ENCODE results near the gene CEP350.
"Not testable (repeated sequence)": the region's sequence is repeated elsewhere in the genome, so short reads cannot be mapped to it uniquely, and the experiment has no call there.

The CEP350 gene

DNA sequence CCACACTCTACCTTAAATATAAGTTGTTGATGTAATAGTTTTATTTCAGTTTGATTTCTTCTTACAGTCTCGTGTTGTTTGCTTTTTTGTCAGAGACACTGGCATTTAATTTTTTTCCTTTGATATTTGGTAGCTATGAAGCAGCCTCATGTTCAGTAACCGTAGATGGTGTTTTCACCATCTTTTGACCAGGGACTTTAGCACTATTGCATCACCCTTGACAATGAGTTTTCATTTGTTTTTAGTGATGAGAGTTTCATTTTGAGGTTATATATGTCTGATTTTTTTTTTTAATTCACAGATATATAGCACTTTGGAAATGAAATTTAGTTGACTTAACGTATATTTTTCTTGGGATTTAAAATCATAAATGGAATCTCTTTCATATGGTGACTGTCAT lies 36.2 kb downstream of the CEP350 start:
- DNase-seq, result no peak

DNA sequence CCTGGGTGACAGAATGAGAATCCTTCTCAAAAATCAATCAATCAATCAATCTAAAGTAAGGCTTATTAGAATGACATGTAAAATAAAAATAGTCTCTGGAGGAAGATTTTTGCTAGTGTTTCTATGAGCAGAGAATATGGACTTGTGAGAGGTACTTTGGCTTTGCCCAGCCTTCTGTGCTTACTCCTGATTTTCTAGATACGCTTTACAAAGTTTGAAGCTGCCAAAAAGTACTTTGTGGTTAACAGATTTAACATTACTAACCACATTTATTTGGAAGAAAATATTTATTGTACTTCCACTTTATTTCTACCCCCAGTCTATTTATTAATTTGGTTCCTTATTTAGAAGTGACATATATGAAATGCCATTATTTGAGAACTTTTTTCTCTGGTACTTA lies 41.0 kb downstream of the CEP350 start:
- no peak for DNase-seq

DNA sequence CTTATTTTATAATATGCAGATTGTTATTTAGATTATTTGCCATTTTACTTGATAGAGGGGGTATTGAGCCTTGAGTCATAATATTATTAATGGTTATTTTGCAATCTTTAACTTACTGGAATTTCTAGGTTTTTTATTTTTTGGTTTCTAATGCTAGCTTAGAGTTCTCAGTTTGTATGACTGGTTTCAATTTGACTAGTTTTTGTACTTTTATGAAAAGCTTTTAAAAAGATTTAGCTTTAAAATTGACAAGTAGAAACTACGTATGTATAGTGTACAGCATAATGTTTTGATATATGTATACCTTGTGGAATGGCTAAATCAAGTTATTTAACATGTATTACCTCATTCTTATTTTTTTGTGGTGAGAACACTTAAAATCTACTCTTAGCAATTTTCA lies 41.5 kb downstream of the CEP350 start:
- no peak for DNase-seq

DNA sequence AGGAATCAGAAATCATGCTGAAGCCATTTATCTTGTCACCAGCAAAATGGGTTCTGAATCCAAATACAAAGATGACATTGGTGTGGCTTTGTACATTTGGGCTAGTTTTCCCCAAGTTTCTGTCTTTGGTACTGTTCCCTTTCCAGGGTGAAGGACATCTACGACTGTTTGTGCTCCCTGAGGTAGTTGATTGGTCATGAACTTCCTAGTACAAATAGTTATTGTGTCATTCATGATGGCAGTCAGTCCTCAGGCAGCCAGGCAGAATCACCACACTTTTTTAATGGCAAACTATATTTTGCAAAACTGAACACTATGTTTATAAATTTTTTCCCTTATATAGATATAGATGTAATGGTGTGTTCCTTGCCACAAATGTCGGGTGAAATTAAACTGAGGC lies 46.0 kb downstream of the CEP350 start:
- no peak for DNase-seq

DNA sequence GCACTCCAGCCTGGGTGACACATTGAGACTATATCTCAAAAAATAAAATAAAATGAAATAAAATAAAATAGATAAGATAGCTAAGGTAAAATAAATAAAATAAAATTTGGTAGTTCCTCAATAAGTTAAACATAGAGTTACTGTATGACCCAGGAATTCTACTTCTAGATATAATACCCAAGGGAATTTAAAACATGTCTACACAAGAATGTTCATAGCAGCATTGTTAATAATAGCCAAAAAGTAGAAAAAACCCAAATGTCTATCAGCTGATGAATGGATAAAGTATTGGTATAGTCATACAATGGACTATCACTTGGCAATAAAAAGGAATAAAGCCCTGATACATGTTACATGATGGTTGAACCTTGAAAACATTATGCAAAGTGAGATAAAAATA lies 47.8 kb downstream of the CEP350 start:
- no peak for DNase-seq

DNA sequence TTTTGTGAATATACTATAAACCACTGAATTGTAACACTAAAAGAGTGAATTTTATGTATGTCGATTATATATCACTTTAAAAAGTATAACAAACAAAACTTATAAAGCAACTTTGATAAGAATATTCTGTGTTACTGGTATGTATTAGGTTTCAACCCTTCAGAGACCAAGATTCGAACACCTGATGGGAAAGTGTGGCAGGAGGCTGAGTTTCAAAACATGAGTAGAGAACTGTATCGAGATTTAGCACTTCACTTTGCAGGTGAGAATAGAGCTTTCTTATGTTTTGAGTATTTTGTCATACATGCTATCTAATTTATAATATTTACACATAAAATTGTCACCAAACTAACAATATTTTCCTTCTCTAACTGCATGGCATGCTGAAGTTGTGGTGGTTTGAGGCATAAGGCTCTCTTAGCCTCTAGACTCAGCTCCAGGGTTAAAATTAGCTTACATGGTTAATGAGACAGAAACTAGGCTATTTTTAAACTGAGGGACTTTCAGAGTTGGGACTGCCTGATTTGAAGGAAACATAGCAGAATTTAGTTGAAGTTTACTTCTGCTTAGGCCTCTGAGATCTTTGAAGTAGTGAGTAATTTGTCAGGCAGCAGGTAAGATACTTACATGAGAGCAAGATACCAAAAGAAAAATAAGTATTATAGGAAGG lies 48.6 kb downstream of the CEP350 start:
- DNase-seq, result no peak

DNA sequence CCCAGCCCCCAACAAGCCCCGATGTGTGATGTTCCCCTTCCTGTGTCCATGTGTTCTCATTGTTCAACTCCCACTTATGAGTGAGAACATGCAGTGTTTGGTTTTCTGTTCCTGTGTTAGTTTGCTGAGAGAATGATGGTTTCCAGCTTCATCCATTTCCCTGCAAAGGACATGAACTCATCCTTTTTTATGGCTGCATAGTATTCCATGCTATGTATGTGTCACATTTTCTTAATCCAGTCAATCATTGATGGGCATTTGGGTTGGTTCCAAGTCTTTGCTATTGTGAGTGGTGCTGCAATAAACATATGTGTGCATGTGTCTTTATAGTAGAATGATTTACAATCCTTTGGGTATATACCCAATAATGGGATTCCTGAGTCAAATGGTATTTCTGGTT lies 52.2 kb downstream of the CEP350 start:
- not testable (repeated sequence) for DNase-seq

DNA sequence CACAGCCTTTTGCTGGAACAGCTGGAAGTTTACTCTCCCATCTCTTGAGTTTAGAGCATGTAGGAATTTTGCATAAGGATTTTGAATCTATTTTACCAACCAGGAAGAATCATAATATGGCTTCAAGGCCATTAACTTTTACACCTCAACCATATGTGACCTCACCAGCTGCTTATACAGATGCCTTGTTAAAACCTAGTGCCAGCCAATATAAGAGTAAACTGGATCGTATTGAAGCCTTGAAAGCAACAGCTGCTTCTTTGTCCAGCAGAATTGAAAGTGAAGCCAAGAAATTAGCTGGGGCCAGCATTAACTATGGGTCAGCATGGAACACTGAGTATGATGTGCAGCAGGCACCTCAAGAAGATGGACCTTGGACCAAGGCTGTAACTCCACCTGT lies 65.4 kb downstream of the CEP350 start:
- no peak for DNase-seq

DNA sequence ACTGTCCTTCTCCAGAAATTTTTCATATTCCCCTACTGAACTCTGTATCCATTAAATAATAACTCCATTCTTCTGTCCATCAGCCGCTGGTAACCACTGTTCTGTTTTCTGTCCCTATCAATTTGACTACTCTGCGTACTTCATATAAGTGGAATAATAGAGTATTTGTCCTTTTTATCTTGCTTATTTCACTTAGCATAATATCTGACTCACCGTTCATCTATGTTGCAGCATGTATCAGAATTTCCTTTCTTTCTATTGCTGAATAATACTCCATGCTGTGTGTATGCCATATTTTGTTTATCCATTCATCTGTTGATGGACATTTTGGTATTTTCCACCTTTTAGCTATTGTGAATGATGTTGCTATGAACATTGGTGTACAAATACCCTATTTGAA lies 71.9 kb downstream of the CEP350 start:
- no peak for DNase-seq

DNA sequence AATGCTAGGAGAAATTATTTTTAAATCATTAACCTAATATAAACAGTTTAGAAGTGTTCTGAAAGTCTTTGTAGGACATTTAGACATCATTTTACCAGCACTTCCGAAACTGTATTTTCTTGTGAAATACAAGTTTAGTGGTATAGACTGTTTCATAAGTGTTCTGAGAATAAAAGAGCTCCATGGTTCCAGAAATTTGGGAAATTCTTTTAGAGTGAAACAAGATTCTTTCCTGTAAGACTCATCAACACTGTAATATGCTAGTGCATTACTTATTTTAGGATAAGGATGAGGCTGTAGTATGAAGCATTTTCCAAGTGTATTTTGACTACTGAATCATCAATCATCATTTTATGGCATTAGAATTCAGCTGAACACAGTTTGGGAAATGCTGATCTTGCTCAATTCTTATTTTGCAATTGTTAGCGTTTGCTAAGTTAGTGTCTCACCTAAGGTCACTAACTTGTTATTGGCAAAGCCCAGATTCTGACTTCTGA lies 73.4 kb downstream of the CEP350 start:
- no peak for DNase-seq

DNA sequence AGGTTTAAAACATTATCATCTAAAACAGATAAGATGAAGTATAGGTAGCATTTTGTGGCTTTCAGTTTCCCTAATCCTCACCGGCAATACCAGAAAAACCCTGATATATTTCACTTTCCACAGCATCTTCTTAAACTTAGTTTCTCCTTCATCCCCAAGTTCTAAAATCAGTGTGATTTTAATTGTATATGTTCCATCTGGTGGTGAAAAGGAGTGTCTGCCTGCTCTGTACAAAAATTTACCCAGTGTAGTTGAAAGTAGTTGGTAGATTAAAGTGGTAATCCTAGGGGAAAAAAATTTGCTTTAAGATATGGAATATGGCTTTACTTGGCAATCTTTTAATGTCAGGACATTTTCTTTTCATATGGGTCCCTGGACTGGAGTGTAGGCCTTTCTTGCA lies 74.3 kb downstream of the CEP350 start:
- no peak for DNase-seq

DNA sequence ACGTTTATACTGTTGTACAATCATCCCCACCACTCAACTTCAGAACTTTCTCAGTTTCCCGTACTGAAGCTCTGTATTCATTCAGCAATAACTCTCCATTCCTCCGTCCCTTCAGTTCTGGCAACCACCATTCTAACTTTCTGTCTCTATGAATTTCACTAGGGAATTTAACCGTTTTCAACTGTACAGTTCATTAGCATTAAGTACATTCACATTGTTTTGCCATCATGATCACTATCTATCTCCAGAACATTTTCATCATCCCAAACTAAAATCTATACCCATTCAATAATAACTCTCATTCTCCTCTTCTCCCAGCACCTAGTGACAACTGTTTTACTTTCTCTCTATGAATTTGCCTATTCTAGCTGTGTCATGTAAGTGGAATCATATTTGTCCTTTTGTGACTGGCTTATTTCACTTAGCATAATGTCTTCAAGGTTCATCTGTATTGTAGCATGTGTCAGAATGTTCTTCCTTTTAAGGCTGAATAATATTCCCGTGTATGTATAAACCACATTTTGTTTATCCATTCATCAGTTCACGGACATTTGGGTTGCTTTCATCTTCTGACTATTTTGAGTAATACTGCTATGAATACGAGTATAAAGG lies 75.0 kb downstream of the CEP350 start:
- no peak for DNase-seq

DNA sequence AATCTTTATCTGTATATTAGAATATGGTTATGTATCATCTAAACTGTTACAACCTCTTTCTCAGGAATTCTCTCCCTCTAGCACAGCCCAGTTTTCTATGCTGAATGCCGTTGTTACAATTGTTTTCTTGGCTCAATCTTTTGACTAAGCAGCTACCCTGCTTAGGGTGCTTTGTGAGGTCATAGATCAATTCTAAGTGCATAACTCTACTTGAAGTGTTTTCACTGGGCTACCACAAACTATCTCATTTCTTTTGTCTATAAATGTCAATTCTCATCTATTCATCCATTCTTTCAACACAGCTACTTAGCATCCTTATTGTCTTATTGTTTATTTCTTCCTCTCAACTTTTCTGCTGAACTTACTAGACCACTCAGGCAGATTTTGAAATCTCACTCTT lies 77.1 kb downstream of the CEP350 start:
- DNase-seq, result no peak

DNA sequence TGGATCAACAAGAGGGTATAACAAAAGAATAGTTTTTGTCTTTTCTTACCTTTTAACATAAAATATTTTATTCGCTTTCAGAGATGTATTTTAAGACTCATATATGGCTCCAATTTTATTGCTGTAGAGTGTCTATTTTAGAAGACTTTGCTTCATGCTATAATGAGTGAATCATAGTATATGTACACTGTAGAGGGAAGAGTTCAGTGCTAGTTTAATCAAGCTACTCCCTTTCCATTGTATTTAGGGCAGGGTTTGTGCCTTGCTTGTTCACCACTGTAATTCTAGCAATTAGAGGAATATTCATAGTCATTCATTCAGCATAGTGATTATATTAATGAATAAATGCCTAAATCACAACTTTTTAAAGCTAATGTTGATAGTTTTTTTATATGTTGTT lies 78.8 kb downstream of the CEP350 start:
- no peak for DNase-seq

DNA sequence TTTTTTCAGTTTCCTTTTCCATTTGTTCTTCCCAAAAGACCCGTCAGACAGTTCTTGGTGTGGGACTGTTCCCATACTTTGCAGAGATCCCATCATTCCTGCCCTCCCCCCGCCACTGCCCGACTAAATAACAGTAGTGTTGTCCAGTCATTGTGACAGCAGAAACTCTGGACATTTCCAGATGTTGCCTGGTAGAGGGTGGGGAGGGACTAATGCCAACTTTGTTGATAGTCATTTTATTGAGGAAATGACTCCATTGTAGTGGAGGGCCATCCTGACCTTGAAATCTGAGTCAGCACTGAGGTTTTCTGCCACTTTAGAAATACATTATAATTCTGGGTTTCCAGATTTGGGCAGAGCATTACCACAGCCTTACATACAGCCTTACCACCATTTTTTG lies 85.4 kb downstream of the CEP350 start:
- DNase-seq, result no peak

DNA sequence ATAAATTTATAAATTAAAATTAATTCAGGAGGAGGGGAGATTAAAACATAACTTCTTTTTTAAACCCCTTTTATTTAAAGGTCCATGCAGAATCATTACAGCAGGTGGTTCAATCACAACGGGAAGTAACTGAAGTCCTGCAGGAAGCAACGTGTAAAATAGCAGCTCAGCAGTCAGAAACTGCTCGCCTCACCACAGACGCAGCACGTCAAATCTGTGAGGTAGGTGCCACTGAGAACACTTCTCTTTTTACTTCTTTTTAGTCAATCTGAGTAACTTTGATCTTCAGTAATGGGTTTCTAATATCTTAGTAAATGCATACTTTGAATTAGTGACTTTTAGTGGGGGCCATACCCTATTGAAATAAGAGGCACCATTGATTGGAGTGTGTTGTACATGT lies 87.0 kb downstream of the CEP350 start:
- no peak for DNase-seq

DNA sequence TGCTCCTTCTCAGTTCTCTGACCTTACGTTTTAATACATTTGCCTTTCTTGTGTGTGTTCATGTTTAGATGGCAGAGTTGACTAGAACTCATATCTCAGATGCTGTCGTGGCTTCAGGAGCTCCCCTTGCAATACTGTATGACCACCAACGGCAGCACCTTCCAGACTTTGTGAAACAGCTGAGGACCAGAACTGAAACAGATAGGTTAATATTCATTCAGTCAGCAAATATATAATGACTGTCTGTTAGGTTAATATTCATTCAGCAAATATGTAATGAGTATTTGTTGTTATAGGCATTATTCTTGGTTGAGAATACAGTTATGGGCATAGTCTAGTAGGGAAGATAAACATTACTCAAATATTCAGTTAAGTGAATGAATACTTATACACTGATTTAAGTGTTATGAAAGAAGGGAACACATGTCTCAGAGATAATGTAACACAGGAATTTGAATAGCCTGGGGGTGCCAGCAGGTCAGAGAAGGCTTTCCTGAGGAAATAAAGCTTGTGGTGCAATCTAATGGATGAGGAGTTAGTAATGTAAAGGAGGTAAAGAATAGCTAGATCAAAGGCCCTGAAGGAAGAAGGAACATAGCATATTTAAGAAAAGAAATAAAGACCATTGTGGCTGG lies 88.5 kb downstream of the CEP350 start:
- DNase-seq, result no peak

DNA sequence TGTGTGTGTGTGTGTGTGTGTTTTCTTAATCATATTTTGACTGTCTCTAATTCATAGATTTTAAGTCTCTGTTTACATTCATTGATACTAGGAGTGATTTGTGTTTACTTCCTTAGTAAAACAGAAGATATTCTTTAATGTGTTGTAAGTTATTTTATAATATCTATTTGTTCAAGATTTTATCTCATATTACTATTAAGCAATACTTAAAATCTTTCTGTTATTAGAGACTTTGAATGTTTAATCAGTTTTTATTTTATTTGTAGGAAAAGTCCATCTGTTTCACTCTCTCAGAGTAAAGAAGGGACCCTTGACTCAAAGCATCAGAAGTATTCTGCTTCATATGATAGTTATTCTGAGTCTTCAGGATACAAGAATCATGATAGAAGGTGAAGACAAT lies 89.2 kb downstream of the CEP350 start:
- DNase-seq, result no peak

DNA sequence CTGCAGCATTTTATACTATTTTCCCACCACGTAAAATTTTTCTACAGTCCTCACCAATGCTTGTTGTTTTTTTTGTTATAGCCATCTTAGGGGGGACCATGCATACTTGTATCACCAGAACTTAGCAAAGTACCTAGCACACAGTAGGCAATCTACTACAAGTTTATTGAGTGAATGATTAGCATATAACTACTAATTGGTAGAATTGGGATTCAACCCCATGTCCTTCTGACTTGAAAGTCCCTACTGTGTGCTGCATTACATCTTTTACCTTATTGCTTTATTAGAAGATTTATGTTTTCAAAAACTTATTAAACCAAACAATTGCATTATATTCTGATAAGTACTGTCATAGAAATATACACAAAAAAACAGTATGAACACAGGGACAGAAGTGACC lies 92.1 kb downstream of the CEP350 start:
- DNase-seq, result no peak

DNA sequence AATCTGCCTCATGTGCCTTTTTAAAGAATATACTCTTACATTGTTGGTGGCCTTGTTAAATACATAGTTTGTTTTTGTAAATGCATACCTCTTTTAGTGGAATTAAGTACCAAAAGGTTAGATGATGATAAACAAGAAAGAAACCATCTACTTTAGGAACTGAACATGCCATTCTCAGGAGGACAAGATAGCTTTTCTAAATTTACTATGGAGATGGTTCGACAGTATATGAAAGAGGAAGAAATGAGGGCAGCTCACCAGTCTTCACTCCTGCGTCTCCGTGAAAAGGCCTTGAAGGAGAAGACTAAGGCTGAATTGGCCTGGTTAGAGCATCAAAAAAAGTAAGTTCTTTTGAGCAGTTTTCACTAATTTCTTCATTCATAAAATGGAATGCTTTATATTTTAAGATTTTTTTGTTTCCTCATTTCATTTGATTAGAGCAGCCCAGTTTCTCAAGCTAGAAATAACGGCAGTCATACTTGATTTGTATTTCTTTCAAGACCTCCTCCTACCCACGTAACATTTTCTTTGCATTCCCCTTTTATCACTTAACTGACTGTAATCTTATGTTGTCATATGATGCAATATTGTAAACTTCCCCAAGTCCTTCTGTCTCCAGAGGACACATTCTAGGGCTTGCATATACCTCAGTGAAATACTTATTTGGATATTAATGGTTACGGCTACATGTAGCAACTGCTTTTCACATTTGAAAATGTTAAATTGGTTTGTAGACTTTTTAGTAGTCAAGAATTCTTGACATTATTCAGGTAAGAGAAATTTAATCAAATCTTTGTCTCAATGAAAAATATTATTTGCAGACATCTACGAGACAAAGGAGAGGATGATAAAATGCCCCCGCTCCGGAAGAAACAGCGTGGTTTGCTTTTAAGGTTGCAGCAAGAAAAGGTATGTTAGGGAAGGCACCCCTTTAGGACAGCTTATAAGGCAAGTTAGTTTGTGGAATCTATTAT lies 99.3 kb downstream of the CEP350 start:
- DNase-seq, result no peak

DNA sequence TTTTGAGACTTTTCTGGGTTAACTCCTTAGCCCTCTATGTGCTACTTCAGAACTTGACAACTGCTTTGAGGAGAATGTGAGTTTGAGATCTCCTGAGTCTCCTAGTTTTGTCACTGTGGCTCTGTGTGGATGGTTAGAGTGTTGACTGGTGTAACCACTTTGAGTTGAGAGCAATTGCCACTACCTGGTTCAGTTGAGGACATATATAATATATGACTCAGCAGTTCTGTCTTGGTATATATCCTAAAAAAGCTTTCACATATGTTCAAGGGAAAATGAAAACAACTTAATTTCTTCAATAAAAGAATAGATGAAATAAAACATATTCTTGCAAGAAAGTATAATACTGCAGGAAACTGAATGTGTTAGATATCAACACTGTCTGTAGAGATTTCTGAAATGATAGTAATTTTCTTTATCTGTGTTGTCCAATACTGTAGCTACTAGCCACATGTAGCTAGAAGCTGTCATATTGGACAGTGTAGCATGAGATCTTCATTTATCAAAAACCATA lies 103.3 kb downstream of the CEP350 start:
- no peak for DNase-seq

DNA sequence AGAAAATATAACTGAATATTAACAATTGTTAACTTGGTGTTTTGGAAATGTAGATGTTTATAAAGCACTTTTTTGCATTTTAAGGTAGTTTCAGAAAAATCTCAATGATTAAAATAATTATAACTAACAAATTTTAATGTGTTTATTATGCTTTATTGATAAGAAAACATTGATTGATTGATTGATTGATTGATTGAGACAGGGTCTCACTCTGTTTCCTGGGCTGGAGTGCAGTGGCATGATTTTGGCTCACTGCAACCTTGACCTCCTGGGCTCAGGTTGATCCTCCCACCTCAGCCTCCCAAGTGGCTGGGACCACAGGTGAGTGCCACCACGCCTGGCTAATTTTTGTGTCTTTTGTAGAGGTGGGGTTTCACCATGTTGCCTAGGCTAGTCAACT lies 106.4 kb downstream of the CEP350 start:
- DNase-seq, result no peak

DNA sequence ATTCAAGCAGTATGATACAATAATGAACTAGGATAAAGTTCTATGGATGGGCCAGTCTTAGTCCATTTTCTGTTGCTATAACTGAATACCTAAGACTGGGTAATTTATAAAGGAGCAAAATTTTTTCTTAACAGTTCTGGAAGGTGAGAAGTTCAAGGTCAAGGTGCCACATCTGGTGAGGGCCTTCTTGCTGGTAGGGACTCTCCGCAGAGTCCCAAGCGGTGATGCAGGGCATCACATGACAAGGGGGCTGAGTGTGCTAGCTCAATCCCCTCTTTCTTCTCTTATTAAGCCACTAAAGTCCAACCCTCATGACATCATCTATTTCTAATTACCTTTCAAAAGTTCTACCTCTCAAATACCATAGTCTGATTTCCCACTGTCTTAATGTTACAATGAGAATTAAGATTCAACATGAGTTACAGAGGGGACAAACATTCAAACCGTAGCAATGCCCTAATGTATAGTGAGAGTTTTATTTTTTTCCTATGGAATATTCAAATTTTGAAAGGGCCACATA lies 107.9 kb downstream of the CEP350 start:
- no peak for DNase-seq

Data from NCI-H1436 treated with DMSO at 0.1 percent for 48 hours (cell line).